HG02973 (cell line): Measurements from ENCODE around the gene P2RX7.
"Not testable (repeated sequence)": the region's sequence is repeated elsewhere in the genome, so short reads cannot be mapped to it uniquely, and the experiment has no call there.

ENCODE experiments used
- ATAC-seq: cut with Tn5 transposase; IDR thresholded peaks from one replicate; pipeline ENCODE4 v1.9.1; 2021; ENCODE audit warnings: moderate library complexity; ENCODE audit not compliant: unreplicated experiment

Gene P2RX7

GRCh38 chr12:121133838-121134237 is 1.2 kb downstream of the P2RX7 start:
- ATAC-seq = no peak

GRCh38 chr12:121135320-121135719 is 2.6 kb downstream of the P2RX7 start:
- ATAC-seq = no peak

GRCh38 chr12:121137512-121137911 is 4.8 kb downstream of the P2RX7 start:
- ATAC-seq = no peak

GRCh38 chr12:121138284-121138683 is 5.6 kb downstream of the P2RX7 start:
- no peak for ATAC-seq

GRCh38 chr12:121139286-121139685 is 6.6 kb downstream of the P2RX7 start:
- ATAC-seq = no peak

- ATAC-seq = no peak
These were observed 9.7 kb downstream of the P2RX7 start for GRCh38 chr12:121142171-121142950.

- no peak for ATAC-seq
These were observed 11.8 kb downstream of the P2RX7 start for GRCh38 chr12:121144416-121144914.

GRCh38 chr12:121145221-121145620 is 12.5 kb downstream of the P2RX7 start:
- no peak for ATAC-seq

GRCh38 chr12:121149289-121149688 is 16.6 kb downstream of the P2RX7 start:
- not testable (repeated sequence) for ATAC-seq

- no peak for ATAC-seq
These were observed 22.2 kb downstream of the P2RX7 start for GRCh38 chr12:121154793-121155375.

- ATAC-seq = no peak
These were observed 23.7 kb downstream of the P2RX7 start for GRCh38 chr12:121156365-121156764.

- no peak for ATAC-seq
These were observed 25.4 kb downstream of the P2RX7 start for GRCh38 chr12:121158085-121158484.

GRCh38 chr12:121158728-121159351 is 26.2 kb downstream of the P2RX7 start:
- ATAC-seq = not testable (repeated sequence)

- ATAC-seq = no peak
These were observed 27.0 kb downstream of the P2RX7 start for GRCh38 chr12:121159467-121160307.

- ATAC-seq = no peak
These were observed 29.7 kb downstream of the P2RX7 start for GRCh38 chr12:121162384-121162783.

GRCh38 chr12:121162985-121163384 is 30.3 kb downstream of the P2RX7 start:
- ATAC-seq = no peak

GRCh38 chr12:121164839-121165238 is 32.2 kb downstream of the P2RX7 start:
- ATAC-seq = not testable (repeated sequence)

- ATAC-seq = no peak
These were observed 32.6 kb downstream of the P2RX7 start for GRCh38 chr12:121165316-121165715.

GRCh38 chr12:121166356-121166755 is 33.7 kb downstream of the P2RX7 start:
- no peak for ATAC-seq

GRCh38 chr12:121167232-121167820 is 34.6 kb downstream of the P2RX7 start:
- ATAC-seq = no peak

- no peak for ATAC-seq
These were observed 35.3 kb downstream of the P2RX7 start for GRCh38 chr12:121167951-121168350.
